DND-41 (cell line): ENCODE data around the gene FEZF2.

Experiments used
- ATAC-seq: fragments of 200-7000 bp; cut with Tn5 transposase; 3 replicates; pipeline ENCODE4 v1.9.1; 2021; ENCODE audit warnings: low read depth; ENCODE audit not compliant: insufficient read depth
- DNase-seq: peaks from one replicate; pipeline ENCODE4 v3.0.0-alpha.2; 2020
- H2AFZ ChIP-seq: 2 replicates; pipeline ENCODE4 v1.6.0; 2012; ENCODE audit warnings: low read depth, low read length
- H3K27ac ChIP-seq: 2 replicates; pipeline ENCODE4 v1.5.1; 2012; ENCODE audit warnings: low read length, inconsistent platforms
- H3K27me3 ChIP-seq: fragments of 200-600 bp; sonication (generic); 2 replicates; pipeline ENCODE4 v1.6.0; 2012; ENCODE audit warnings: low read length, mild to moderate bottlenecking, inconsistent platforms; ENCODE audit not compliant: insufficient read depth, poor library complexity
- H3K36me3 ChIP-seq: 2 replicates; pipeline ENCODE4 v1.5.1; 2012; ENCODE audit warnings: low read length, inconsistent platforms; ENCODE audit not compliant: insufficient read depth
- H3K4me1 ChIP-seq: 2 replicates; pipeline ENCODE4 v1.5.1; 2012; ENCODE audit warnings: mild to moderate bottlenecking, low read length; ENCODE audit not compliant: insufficient read depth
- H3K4me2 ChIP-seq: 2 replicates; pipeline ENCODE4 v1.6.0; 2012; ENCODE audit warnings: mild to moderate bottlenecking, moderate library complexity, low read length, inconsistent platforms; ENCODE audit not compliant: insufficient read depth
- H3K4me3 ChIP-seq, 2 experiments: fragments of 200-600 bp in 1 of 2; shearing (Covaris generic) in 1 of 2; 2 replicates each; pipeline ENCODE4 v1.5.1; 2012 to 2016; ENCODE audit warnings: inconsistent platforms in 2 of 2, low read length in 2 of 2, mild to moderate bottlenecking in 2 of 2, low read depth in 1 of 2, moderate library complexity in 1 of 2
- H3K79me2 ChIP-seq: 2 replicates; pipeline ENCODE4 v1.6.0; 2012; ENCODE audit warnings: low read length, inconsistent platforms; ENCODE audit not compliant: insufficient read depth
- H3K9ac ChIP-seq: 2 replicates; pipeline ENCODE4 v1.6.0; 2012; ENCODE audit warnings: low read depth, mild to moderate bottlenecking, inconsistent platforms, low read length, moderate library complexity
- H3K9me3 ChIP-seq: 2 replicates; pipeline ENCODE4 v1.5.1; 2012; ENCODE audit warnings: low read length, moderate library complexity, mild to moderate bottlenecking, inconsistent platforms; ENCODE audit not compliant: insufficient read depth, severe bottlenecking
- H4K20me1 ChIP-seq: 2 replicates; pipeline ENCODE4 v1.6.0; 2012; ENCODE audit warnings: low read length; ENCODE audit not compliant: insufficient read depth
- EZH2 ChIP-seq: IDR thresholded peaks from 3 replicates; pipeline ENCODE4 v1.6.1; 2012; ENCODE audit warnings: borderline replicate concordance, low read depth, mild to moderate bottlenecking, moderate library complexity, low read length, inconsistent platforms; ENCODE audit not compliant: severe bottlenecking
- TF ChIP-seq, protein P1 (sequence below): IDR thresholded peaks from 2 replicates; pipeline ENCODE4 v1.5.1; 2012; ENCODE audit warnings: borderline replicate concordance, low read length, moderate library complexity, mild to moderate bottlenecking; ENCODE audit not compliant: poor library complexity, severe bottlenecking; ENCODE audit errors: extremely low read depth

Gene FEZF2

DNA sequence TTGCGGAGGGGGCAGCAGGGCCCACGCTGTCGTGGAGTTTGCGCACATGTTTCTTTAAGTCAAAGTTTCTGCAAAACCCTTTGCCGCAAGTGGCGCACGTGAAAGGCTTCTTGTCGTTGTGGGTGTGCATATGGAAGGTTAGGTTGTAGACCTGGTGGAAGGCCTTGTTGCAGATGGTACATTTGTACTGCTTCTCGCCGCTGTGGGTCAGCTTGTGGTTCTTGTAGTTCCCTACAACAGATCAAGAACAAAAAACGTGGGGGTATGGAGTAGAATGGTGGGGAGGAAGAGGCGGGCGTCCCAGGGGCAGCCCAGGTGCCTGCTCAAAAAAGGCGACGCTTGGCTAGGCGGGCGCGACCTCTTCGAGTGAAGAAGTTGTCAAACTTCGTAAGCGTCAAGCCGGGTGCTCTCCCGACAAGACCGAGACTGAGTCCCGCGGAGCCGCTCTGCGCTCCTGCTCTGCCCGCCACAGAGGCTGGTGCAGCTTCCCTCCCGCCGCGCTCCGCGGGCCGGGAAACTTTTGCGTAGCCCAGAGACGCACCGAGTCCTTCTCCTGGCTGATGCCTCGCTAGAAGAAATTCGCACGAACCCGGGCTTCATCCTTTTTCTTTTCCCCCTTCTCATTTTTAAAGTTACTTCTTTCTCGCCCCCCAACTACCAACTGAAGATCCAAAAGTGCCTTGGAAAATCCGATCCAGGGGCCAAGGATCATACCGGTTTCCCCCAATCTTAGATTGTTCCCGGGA is 3.1 kb downstream of the FEZF2 start:
- Histone ChIP-seq H3K79me2 (no peaks in the 10 kb centered on the region), H4K20me1 (no peaks in the 10 kb centered on the region), H3K4me3 (no peak overlapping the region), H3K4me2 (no peak overlapping the region), H3K36me3 (no peaks in the 10 kb centered on the region), H3K27me3 (no peaks in the 10 kb centered on the region), H3K27ac (no peak overlapping the region), H3K4me1 (no peaks in the 10 kb centered on the region), H2AFZ (no peak overlapping the region), H3K9ac (no peak overlapping the region), H3K9me3 (no peaks in the 10 kb centered on the region)
- DNase-seq (no peak), ATAC-seq (no peak)
- TF ChIP-seq, protein P1, sequence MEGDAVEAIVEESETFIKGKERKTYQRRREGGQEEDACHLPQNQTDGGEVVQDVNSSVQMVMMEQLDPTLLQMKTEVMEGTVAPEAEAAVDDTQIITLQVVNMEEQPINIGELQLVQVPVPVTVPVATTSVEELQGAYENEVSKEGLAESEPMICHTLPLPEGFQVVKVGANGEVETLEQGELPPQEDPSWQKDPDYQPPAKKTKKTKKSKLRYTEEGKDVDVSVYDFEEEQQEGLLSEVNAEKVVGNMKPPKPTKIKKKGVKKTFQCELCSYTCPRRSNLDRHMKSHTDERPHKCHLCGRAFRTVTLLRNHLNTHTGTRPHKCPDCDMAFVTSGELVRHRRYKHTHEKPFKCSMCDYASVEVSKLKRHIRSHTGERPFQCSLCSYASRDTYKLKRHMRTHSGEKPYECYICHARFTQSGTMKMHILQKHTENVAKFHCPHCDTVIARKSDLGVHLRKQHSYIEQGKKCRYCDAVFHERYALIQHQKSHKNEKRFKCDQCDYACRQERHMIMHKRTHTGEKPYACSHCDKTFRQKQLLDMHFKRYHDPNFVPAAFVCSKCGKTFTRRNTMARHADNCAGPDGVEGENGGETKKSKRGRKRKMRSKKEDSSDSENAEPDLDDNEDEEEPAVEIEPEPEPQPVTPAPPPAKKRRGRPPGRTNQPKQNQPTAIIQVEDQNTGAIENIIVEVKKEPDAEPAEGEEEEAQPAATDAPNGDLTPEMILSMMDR, result no peak

DNA sequence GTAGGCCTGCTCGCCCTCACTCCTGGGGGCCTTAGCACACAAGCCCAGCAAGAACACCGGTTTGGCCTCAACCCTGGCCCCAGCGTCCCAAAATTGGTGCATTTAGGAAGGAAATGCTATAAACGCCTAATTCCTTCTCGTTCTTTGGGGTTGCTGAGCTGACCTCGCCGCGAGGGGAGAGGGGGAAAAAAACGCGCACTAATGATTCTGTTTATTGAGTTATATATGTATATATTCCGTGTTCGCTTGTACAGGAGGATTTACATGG is 3.9 kb downstream of the FEZF2 start:
- ATAC-seq (no peak), DNase-seq (no peak)
- Histone ChIP-seq H3K27ac (no peak overlapping the region), H3K4me2 (no peak overlapping the region), H3K4me1 (no peaks in the 10 kb centered on the region), H3K27me3 (no peaks in the 10 kb centered on the region), H3K9me3 (no peaks in the 10 kb centered on the region), H4K20me1 (no peaks in the 10 kb centered on the region), H3K4me3 (no peak overlapping the region), H3K79me2 (no peaks in the 10 kb centered on the region), H2AFZ (no peak overlapping the region), H3K36me3 (no peaks in the 10 kb centered on the region), H3K9ac (no peak overlapping the region)
- TF ChIP-seq, protein P1, result no peak
- no peak for TF ChIP-seq EZH2

DNA sequence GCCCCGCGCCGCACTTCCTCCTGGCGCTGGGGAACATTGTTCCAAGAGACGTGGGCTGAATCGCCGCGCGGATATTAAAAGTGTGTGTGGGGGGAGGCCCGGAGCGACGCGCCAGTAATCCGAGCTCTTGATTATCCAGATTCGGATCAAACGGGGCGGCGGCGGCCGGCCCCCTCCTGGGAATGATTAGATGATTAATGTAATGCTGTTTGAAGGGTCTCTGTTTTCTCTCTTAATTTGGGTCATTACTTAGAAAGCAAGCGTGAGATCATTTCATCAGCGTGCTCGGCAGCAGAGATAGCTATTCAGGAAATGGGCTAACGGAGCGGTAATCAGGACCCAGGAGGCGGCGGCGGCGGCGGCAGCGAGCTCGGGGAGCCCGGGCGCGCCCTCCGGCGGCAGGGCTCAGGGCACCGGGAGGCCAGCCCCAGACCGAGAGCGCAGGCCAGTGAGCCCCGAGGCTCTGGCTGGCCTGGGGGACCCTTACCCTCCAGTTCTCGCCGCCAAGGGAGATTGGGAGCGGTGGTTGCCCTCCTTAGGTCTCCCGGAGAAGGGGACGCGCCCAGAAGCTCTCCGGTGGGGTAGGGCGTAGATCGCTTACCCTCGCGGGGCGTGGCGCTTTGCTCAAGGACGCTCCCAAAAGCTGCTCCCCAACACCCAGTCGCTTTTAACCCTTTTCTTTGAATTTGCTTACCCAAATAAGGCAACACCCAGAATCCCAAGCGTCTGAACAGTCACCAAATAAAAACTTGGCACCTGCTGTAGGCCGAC is 4.5 kb downstream of the FEZF2 start:
- no peak for ATAC-seq
- H2AFZ ChIP-seq, result no peak overlapping the region
- no peaks in the 10 kb centered on the region for H3K4me1 ChIP-seq
- H4K20me1 ChIP-seq, result no peaks in the 10 kb centered on the region
- no peak for DNase-seq
- TF ChIP-seq EZH2, result no peak
- TF ChIP-seq, protein P1, result no peak
- H3K36me3 ChIP-seq, result no peaks in the 10 kb centered on the region
- no peak overlapping the region for H3K27ac ChIP-seq
- H3K4me2 ChIP-seq, result no peak overlapping the region
- H3K4me3 ChIP-seq, result no peak overlapping the region
- no peak overlapping the region for H3K9ac ChIP-seq
- no peaks in the 10 kb centered on the region for H3K27me3 ChIP-seq
- H3K9me3 ChIP-seq, result no peaks in the 10 kb centered on the region
- no peaks in the 10 kb centered on the region for H3K79me2 ChIP-seq
